Choroid plexus epithelial cell (primary cell): ENCODE data around the gene ZNF330.
"Not testable (repeated sequence)": the region's sequence is repeated elsewhere in the genome, so short reads cannot be mapped to it uniquely, and the experiment has no call there.

Experiments
- DNase-seq: peaks from one replicate; pipeline ENCODE4 v3.0.0-alpha.2; 2010; ENCODE audit warnings: low read depth
- H3K4me3 ChIP-seq: 2 replicates; pipeline ENCODE4 v1.5.1; 2011; ENCODE audit warnings: low read depth, mild to moderate bottlenecking, control low read depth, low read length, moderate library complexity
- CTCF ChIP-seq: conservative IDR thresholded peaks from 2 replicates; pipeline ENCODE4 v1.5.1; 2011; ENCODE audit warnings: low read depth, mild to moderate bottlenecking, control low read depth, inconsistent platforms, low read length, moderate library complexity

ZNF330 gene

DNA sequence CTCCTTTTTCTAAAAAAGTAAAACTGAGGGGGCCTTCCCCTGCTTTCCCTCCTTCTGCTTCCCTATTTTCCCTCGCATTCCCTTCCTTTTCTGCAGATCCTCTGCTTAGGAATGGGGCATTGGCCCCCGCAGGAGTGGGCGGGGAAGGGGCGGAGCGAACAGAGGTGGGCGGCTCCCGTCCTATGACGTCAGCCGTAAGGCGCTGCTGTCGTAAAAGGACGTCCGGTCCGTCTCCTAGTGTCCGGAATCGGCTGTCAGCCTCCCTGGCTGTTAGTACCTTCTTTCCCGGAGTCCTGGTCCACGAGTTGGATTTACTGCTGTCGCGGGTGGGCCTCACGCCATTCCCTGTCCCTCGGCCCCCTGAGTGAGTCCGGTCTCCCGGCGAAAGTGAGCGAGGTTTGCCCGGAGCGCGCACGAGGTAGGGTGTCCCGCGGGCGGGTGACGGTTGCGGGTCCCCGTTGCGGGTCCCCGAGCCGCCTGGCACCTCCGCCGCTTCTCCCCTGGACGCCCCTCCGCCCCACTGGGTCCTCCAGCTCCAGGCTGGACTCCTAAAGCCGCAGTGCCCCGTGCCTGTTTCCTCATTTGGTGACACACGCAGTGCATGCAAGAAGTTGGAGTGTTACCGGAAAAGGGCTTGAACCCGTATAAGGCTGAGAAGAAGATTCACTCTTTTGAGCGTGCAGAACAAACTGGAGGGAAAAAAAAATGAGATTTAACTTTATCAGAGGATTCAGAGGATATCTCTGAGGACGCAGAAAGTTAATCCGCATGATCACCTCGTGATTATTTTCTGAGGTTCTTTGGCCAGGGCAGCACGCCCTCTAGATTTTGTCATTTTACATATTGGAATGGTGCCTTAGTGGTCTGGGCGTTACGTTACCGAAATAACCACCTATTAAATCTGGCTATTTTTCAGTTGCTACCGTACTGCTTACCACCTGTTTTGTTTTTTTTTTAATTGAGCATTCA lies at the start of gene ZNF330:
Gene ZNF330, plus strand, starts transcription at position 205 of the 969 bp plus-strand sequence. CDS start 1,477 bp downstream, outside the sequence.
- TF ChIP-seq CTCF: peak; percentile 50
- peak within 1 kb of the TSS; percentile 86 for H3K4me3 ChIP-seq
- peak; percentile 94 for DNase-seq

DNA sequence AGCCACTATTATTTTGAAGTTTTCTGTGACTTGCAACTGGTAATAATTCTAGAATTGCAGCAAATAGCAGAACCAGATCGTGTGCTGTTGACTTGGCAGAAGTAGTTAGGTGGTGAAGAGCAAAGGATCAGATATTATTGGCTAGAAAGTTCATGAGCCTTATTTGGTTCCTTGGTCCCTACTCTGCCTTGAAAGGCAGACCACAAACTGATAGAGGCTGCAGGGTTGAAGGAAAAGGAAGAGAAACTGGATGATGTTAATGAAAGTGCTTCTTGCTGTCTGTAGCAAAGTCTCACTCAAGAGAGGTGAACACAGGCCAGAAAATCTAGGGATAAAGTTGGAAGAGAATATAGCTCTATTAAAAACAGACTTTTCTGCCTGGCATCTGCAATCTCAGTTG lies 46.2 kb upstream of the ZNF330 start:
- TF ChIP-seq CTCF: no peak
- H3K4me3 ChIP-seq: no peak overlapping the region
- DNase-seq: no peak

GRCh38 chr4:141177171-141177570 lies 43.5 kb upstream of the ZNF330 start:
- H3K4me3 ChIP-seq: no peak overlapping the region
- no peak for TF ChIP-seq CTCF
- no peak for DNase-seq

GRCh38 chr4:141179474-141180373 lies 41.0 kb upstream of the ZNF330 start:
- no peak for DNase-seq
- no peak overlapping the region for H3K4me3 ChIP-seq
- no peak for TF ChIP-seq CTCF

DNA sequence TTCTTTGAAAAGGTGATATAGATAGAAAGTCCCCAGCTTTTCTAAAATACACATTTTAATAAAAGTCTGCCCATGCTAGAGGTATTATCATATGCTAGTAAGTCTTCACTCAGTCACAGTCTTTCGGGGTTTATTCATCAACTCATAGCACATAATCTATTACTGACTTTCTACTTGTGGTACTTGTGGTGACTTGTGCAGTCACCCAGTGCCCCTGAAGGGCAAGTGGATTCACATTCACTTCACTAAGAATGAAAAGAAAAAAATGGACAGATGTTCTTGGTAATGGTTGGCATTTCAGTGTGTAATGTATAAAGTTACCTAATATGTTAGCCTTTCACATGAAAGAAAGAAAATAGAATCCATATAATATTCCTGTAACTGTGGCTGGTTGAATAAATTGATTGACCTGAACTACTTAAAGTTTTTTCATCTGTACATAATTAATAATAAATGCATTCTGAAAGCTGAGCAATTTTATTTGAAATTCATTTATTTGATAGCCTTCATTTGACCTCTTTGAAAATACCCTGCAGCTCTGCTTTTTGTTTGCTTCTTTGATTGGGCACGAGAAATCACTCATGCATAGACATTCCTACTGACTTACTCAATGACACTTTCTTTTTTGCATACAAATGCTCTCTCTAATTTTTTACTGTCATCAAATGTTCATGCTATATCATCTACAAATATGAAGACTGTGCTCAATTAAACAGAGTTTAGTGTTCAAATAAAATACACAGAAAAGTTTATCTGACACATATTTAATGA lies 39.5 kb upstream of the ZNF330 start:
- TF ChIP-seq CTCF: no peak
- DNase-seq: no peak
- no peak overlapping the region for H3K4me3 ChIP-seq

- DNase-seq, H3K4me3 ChIP-seq: not testable (repeated sequence)
Measured at GRCh38 chr4:141183491-141183890, 37.2 kb upstream of the ZNF330 start.
